HepG2 (cell line): ENCODE measurements around the gene COPS6. TPM values are rescaled to one million over a fixed set of nuclear protein-coding genes. Genes with fewer than 3 reads are reported as not detected.

Source experiments
- GABPA ChIP-seq, 2 experiments: IDR thresholded peaks; 2 replicates each; pipeline ENCODE4 v1.6.1; 2011 to 2016; ENCODE audit warnings: low read depth in 2 of 2, low read length in 1 of 2, missing biosample characterization in 1 of 2, missing genetic modification characterization in 1 of 2
- IKZF5 ChIP-seq: IDR thresholded peaks from 2 replicates; pipeline ENCODE4 v1.6.1; 2018; ENCODE audit warnings: missing genetic modification reagents, mild to moderate bottlenecking, missing compliant biosample characterization
- MATR3 ChIP-seq: sonication (generic); formaldehyde crosslinking; IDR thresholded peaks from 2 replicates; pipeline ENCODE4 v1.4.0; 2020; ENCODE audit warnings: missing genetic modification reagents
- MBD4 ChIP-seq: IDR thresholded peaks from 2 replicates; pipeline ENCODE4 v1.6.1; 2012; ENCODE audit warnings: low read length, inconsistent platforms, borderline replicate concordance
- MED13 ChIP-seq: sonication (generic); formaldehyde crosslinking; IDR thresholded peaks from 2 replicates; pipeline ENCODE4 v1.5.0; 2020; ENCODE audit warnings: missing genetic modification reagents
- POGZ ChIP-seq: sonication (generic); formaldehyde crosslinking; IDR thresholded peaks from 2 replicates; pipeline ENCODE4 v1.4.0; 2020; ENCODE audit warnings: mild to moderate bottlenecking, missing genetic modification reagents
- RNF219 ChIP-seq: sonication (generic); formaldehyde crosslinking; IDR thresholded peaks from 2 replicates; pipeline ENCODE4 v1.5.0; 2020; ENCODE audit warnings: mild to moderate bottlenecking, missing genetic modification reagents
- TRIM24 ChIP-seq: sonication (generic); formaldehyde crosslinking; IDR thresholded peaks from 2 replicates; pipeline ENCODE4 v1.8.0; 2022; ENCODE audit warnings: mild to moderate bottlenecking, missing genetic modification reagents
- ZBTB3 ChIP-seq: sonication (generic); formaldehyde crosslinking; IDR thresholded peaks from 2 replicates; pipeline ENCODE4 v1.4.0; 2020; ENCODE audit warnings: low read depth, mild to moderate bottlenecking, moderate library complexity, missing genetic modification reagents, borderline replicate concordance
- ZNF3 ChIP-seq: IDR thresholded peaks from 2 replicates; pipeline ENCODE4 v1.7.0; 2017; ENCODE audit warnings: inconsistent platforms
- ZNF609 ChIP-seq: sonication (generic); formaldehyde crosslinking; IDR thresholded peaks from 2 replicates; pipeline ENCODE4 v1.4.0; 2020; ENCODE audit warnings: mild to moderate bottlenecking, missing genetic modification reagents, borderline replicate concordance
- ZNF773 ChIP-seq: sonication (generic); formaldehyde crosslinking; IDR thresholded peaks from 2 replicates; pipeline ENCODE4 v1.4.0; 2020; ENCODE audit warnings: missing genetic modification reagents, borderline replicate concordance
- ZNF816 ChIP-seq: sonication (generic); formaldehyde crosslinking; IDR thresholded peaks from 2 replicates; pipeline ENCODE4 v1.8.0; 2022; ENCODE audit warnings: missing genetic modification reagents, mild to moderate bottlenecking, borderline replicate concordance
- ZZZ3 ChIP-seq: sonication (generic); formaldehyde crosslinking; IDR thresholded peaks from 2 replicates; pipeline ENCODE4 v1.4.0; 2020; ENCODE audit warnings: missing genetic modification reagents, mild to moderate bottlenecking, borderline replicate concordance
- polyA plus RNA-seq, 8 experiments: library from polyadenylated mRNA; depleted of rRNA in 3 of 8; stranded (reverse) in 7 of 8; unstranded in 1 of 8; fragments of >200 nt; fragmentation: Illumina TruSeq in 4 of 8; extraction: Trizol in 4 of 8; gene quantifications; 2 replicates each; pipeline versions ENCODE4 v1.2.1 to v1.2.3, GENCODE V29; 2011 to 2016; ENCODE audit warnings: low read depth in 4 of 8, missing spikeins in 1 of 8, mixed read lengths in 1 of 8; ENCODE audit not compliant: insufficient read depth in 1 of 8
- total RNA-seq, 5 experiments: library from RNA; depleted of rRNA; stranded (reverse); fragments of >200 nt; fragmentation: Illumina TruSeq; extraction: Trizol; gene quantifications; 2 replicates each; pipeline ENCODE4 v1.2.3, GENCODE V29; 2016; ENCODE audit warnings: low read depth in 1 of 5
- TF ChIP-seq, protein P1 (sequence below): sonication (generic); formaldehyde crosslinking; IDR thresholded peaks from 2 replicates; pipeline ENCODE4 v1.4.0; 2020; ENCODE audit warnings: missing genetic modification reagents, borderline replicate concordance
- TF ChIP-seq, protein P2 (sequence below): sonication (generic); formaldehyde crosslinking; IDR thresholded peaks from 2 replicates; pipeline ENCODE4 v1.4.0; 2020; ENCODE audit warnings: missing genetic modification reagents

Gene COPS6
- total and polyA plus RNA-seq, 2 of the 13 experiments (the other 11 are each of a cell fraction or from before 2014, with no cell fraction given), result 33.4 to 117 TPM

GRCh38 chr7:100122067-100122466 is 33.3 kb downstream of the COPS6 start (continued):
- peak; percentile 55 for TF ChIP-seq ZNF609 (CRISPR knock-in tag)
- TF ChIP-seq, protein P1, sequence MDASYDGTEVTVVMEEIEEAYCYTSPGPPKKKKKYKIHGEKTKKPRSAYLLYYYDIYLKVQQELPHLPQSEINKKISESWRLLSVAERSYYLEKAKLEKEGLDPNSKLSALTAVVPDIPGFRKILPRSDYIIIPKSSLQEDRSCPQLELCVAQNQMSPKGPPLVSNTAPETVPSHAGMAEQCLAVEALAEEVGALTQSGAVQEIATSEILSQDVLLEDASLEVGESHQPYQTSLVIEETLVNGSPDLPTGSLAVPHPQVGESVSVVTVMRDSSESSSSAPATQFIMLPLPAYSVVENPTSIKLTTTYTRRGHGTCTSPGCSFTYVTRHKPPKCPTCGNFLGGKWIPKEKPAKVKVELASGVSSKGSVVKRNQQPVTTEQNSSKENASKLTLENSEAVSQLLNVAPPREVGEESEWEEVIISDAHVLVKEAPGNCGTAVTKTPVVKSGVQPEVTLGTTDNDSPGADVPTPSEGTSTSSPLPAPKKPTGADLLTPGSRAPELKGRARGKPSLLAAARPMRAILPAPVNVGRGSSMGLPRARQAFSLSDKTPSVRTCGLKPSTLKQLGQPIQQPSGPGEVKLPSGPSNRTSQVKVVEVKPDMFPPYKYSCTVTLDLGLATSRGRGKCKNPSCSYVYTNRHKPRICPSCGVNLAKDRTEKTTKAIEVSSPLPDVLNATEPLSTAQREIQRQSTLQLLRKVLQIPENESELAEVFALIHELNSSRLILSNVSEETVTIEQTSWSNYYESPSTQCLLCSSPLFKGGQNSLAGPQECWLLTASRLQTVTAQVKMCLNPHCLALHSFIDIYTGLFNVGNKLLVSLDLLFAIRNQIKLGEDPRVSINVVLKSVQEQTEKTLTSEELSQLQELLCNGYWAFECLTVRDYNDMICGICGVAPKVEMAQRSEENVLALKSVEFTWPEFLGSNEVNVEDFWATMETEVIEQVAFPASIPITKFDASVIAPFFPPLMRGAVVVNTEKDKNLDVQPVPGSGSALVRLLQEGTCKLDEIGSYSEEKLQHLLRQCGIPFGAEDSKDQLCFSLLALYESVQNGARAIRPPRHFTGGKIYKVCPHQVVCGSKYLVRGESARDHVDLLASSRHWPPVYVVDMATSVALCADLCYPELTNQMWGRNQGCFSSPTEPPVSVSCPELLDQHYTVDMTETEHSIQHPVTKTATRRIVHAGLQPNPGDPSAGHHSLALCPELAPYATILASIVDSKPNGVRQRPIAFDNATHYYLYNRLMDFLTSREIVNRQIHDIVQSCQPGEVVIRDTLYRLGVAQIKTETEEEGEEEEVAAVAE, result no peak
- TF ChIP-seq ZZZ3, result no peak
- TF ChIP-seq ZNF773 (CRISPR knock-in tag), result no peak
- TF ChIP-seq ZBTB3 (CRISPR knock-in tag), result no peak
- TF ChIP-seq IKZF5 (CRISPR knock-in tag), result peak; percentile 82
- TF ChIP-seq, protein P2, sequence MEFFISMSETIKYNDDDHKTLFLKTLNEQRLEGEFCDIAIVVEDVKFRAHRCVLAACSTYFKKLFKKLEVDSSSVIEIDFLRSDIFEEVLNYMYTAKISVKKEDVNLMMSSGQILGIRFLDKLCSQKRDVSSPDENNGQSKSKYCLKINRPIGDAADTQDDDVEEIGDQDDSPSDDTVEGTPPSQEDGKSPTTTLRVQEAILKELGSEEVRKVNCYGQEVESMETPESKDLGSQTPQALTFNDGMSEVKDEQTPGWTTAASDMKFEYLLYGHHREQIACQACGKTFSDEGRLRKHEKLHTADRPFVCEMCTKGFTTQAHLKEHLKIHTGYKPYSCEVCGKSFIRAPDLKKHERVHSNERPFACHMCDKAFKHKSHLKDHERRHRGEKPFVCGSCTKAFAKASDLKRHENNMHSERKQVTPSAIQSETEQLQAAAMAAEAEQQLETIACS (CRISPR knock-in tag), result no peak
- no peak for TF ChIP-seq ZNF3
- TF ChIP-seq POGZ, result no peak
- TF ChIP-seq MATR3, result no peak
- TF ChIP-seq RNF219 (CRISPR knock-in tag), result no peak
- no peak for TF ChIP-seq GABPA (IDR thresholded peaks at IDR 0.05; ENCODE audit: low read depth, low read length)
- peak; percentile 66 for TF ChIP-seq GABPA (CRISPR knock-in tag; IDR thresholded peaks at IDR 0.05; ENCODE audit: low read depth)
- TF ChIP-seq TRIM24 (CRISPR knock-in tag), result no peak
- no peak for TF ChIP-seq ZNF816 (CRISPR knock-in tag)
- TF ChIP-seq MED13, result no peak
- TF ChIP-seq MBD4, result no peak
